Measurements from ENCODE around the gene PLAC1. TPM values are rescaled to one million over a fixed set of nuclear protein-coding genes. Genes with fewer than 3 reads are reported as not detected.

Gene PLAC1
- polyA plus RNA-seq, 6 donors from 2014 or later: not detected

GRCh38 chrX:134634691-134635090, 23.6 kb downstream of the PLAC1 start:
- peaks cover 0 to 5% (median 0%) of the 10 kb centered on the region in 7 donors for H3K9me3 Mint-ChIP-seq
- no peaks in the 10 kb centered on the region for H3K36me3 Mint-ChIP-seq
- peaks cover 0 to 21% (median 5%) of the 10 kb centered on the region in 3 donors for H3K27me3 Mint-ChIP-seq
- no peak overlapping the region for H3K4me3 Mint-ChIP-seq
- H3K27ac Mint-ChIP-seq: no peak overlapping the region
- DNase-seq: no peak
- ATAC-seq (ENCODE audit: low read depth in 2 of 2): no peak
- H3K4me1 Mint-ChIP-seq: no peaks in the 10 kb centered on the region

- Mint-ChIP-seq H3K27ac (no peak overlapping the region), H3K36me3 (no peaks in the 10 kb centered on the region), H3K4me3 (no peak overlapping the region), H3K9me3 (peaks cover 0 to 5% (median 0%) of the 10 kb centered on the region in 7 donors), H3K4me1 (no peaks in the 10 kb centered on the region), H3K27me3 (peaks cover 0 to 21% (median 5%) of the 10 kb centered on the region in 3 donors)
- DNase-seq: no peak
- no peak for ATAC-seq (ENCODE audit: low read depth in 2 of 2)
Measured at GRCh38 chrX:134633832-134634231, 24.4 kb downstream of the PLAC1 start.

- Mint-ChIP-seq H3K9me3 (peaks cover 0 to 5% (median 0%) of the 10 kb centered on the region in 7 donors), H3K36me3 (no peaks in the 10 kb centered on the region), H3K27ac (no peak overlapping the region), H3K4me3 (no peak overlapping the region), H3K4me1 (no peaks in the 10 kb centered on the region), H3K27me3 (peaks cover 0 to 21% (median 5%) of the 10 kb centered on the region in 3 donors)
- no peak for ATAC-seq (ENCODE audit: low read depth in 2 of 2)
- DNase-seq: no peak
Measured at GRCh38 chrX:134633394-134633793, 24.9 kb downstream of the PLAC1 start.

GRCh38 chrX:134632355-134632754, 25.9 kb downstream of the PLAC1 start:
- H3K27ac Mint-ChIP-seq: no peak overlapping the region
- H3K4me3 Mint-ChIP-seq: no peak overlapping the region
- no peak for ATAC-seq (ENCODE audit: low read depth in 2 of 2)
- H3K4me1 Mint-ChIP-seq: no peaks in the 10 kb centered on the region
- H3K36me3 Mint-ChIP-seq: no peaks in the 10 kb centered on the region
- H3K9me3 Mint-ChIP-seq: peaks cover 0 to 5% (median 0%) of the 10 kb centered on the region in 7 donors
- H3K27me3 Mint-ChIP-seq: peaks cover 3 to 21% (median 5%) of the 10 kb centered on the region in 3 donors
- no peak for DNase-seq

GRCh38 chrX:134631426-134632346, 26.6 kb downstream of the PLAC1 start:
- no peak overlapping the region for H3K27ac Mint-ChIP-seq
- no peaks in the 10 kb centered on the region for H3K36me3 Mint-ChIP-seq
- no peak for DNase-seq
- H3K9me3 Mint-ChIP-seq: peaks cover 0 to 5% (median 0%) of the 10 kb centered on the region in 7 donors
- no peak for ATAC-seq (ENCODE audit: low read depth in 2 of 2)
- H3K4me3 Mint-ChIP-seq: no peak overlapping the region
- H3K4me1 Mint-ChIP-seq: no peaks in the 10 kb centered on the region
- peaks cover 5 to 21% (median 5%) of the 10 kb centered on the region in 3 donors for H3K27me3 Mint-ChIP-seq

GRCh38 chrX:134628663-134629062, 29.6 kb downstream of the PLAC1 start:
- H3K4me1 Mint-ChIP-seq: no peaks in the 10 kb centered on the region
- peaks cover 5 to 21% (median 5%) of the 10 kb centered on the region in 3 donors for H3K27me3 Mint-ChIP-seq
- H3K4me3 Mint-ChIP-seq: no peak overlapping the region
- H3K9me3 Mint-ChIP-seq: no peaks in the 10 kb centered on the region
- H3K36me3 Mint-ChIP-seq: no peaks in the 10 kb centered on the region
- ATAC-seq (ENCODE audit: low read depth in 2 of 2): no peak
- no peak for DNase-seq
- no peak overlapping the region for H3K27ac Mint-ChIP-seq

GRCh38 chrX:134626434-134626833, 31.8 kb downstream of the PLAC1 start:
- H3K27me3 Mint-ChIP-seq: peaks cover 0 to 8% (median 5%) of the 10 kb centered on the region in 3 donors
- DNase-seq (no peak), ATAC-seq (ENCODE audit: low read depth in 2 of 2) (no peak)
- H3K4me3 Mint-ChIP-seq: no peak overlapping the region
- no peaks in the 10 kb centered on the region for H3K4me1 Mint-ChIP-seq
- no peaks in the 10 kb centered on the region for H3K9me3 Mint-ChIP-seq
- H3K36me3 Mint-ChIP-seq: no peaks in the 10 kb centered on the region
- H3K27ac Mint-ChIP-seq: no peak overlapping the region

- H3K27me3 Mint-ChIP-seq: peaks cover 0 to 5% (median 0%) of the 10 kb centered on the region in 3 donors
- no peak for ATAC-seq (ENCODE audit: low read depth in 2 of 2)
- no peak overlapping the region for H3K4me3 Mint-ChIP-seq
- no peak overlapping the region for H3K27ac Mint-ChIP-seq
- no peaks in the 10 kb centered on the region for H3K36me3 Mint-ChIP-seq
- no peak for DNase-seq
- H3K9me3 Mint-ChIP-seq: no peaks in the 10 kb centered on the region
- H3K4me1 Mint-ChIP-seq: no peaks in the 10 kb centered on the region
Measured at GRCh38 chrX:134625315-134625718, 33.0 kb downstream of the PLAC1 start.

- H3K36me3 Mint-ChIP-seq: no peaks in the 10 kb centered on the region
- no peak for ATAC-seq (ENCODE audit: low read depth in 2 of 2)
- H3K4me1 Mint-ChIP-seq: no peaks in the 10 kb centered on the region
- no peaks in the 10 kb centered on the region for H3K9me3 Mint-ChIP-seq
- no peak overlapping the region for H3K4me3 Mint-ChIP-seq
- H3K27me3 Mint-ChIP-seq: peaks cover 0 to 5% (median 0%) of the 10 kb centered on the region in 3 donors
- DNase-seq: no peak
- no peak overlapping the region for H3K27ac Mint-ChIP-seq
Measured at GRCh38 chrX:134624046-134624430, 34.2 kb downstream of the PLAC1 start.

- DNase-seq (no peak), ATAC-seq (ENCODE audit: low read depth in 2 of 2) (no peak)
- H3K4me1 Mint-ChIP-seq: no peaks in the 10 kb centered on the region
- H3K9me3 Mint-ChIP-seq: no peaks in the 10 kb centered on the region
- no peaks in the 10 kb centered on the region for H3K36me3 Mint-ChIP-seq
- no peak overlapping the region for H3K27ac Mint-ChIP-seq
- H3K4me3 Mint-ChIP-seq: no peak overlapping the region
- H3K27me3 Mint-ChIP-seq: peaks cover 0 to 5% (median 0%) of the 10 kb centered on the region in 3 donors
Measured at GRCh38 chrX:134623293-134624045, 34.8 kb downstream of the PLAC1 start.

GRCh38 chrX:134622813-134623185, 35.5 kb downstream of the PLAC1 start:
- DNase-seq: no peak
- ATAC-seq (ENCODE audit: low read depth in 2 of 2): no peak
- Mint-ChIP-seq H3K36me3 (no peaks in the 10 kb centered on the region), H3K27ac (no peak overlapping the region), H3K27me3 (peaks cover 0 to 5% (median 0%) of the 10 kb centered on the region in 3 donors), H3K4me3 (no peak overlapping the region), H3K9me3 (no peaks in the 10 kb centered on the region), H3K4me1 (no peaks in the 10 kb centered on the region)

- no peaks in the 10 kb centered on the region for H3K4me1 Mint-ChIP-seq
- no peak overlapping the region for H3K4me3 Mint-ChIP-seq
- DNase-seq: no peak
- H3K27me3 Mint-ChIP-seq: peaks cover 0 to under 1% (median 0%) of the 10 kb centered on the region in 3 donors
- H3K36me3 Mint-ChIP-seq: no peaks in the 10 kb centered on the region
- H3K9me3 Mint-ChIP-seq: no peaks in the 10 kb centered on the region
- H3K27ac Mint-ChIP-seq: no peak overlapping the region
- ATAC-seq (ENCODE audit: low read depth in 2 of 2): no peak
Measured at GRCh38 chrX:134622056-134622812, 36.0 kb downstream of the PLAC1 start.

- H3K27ac Mint-ChIP-seq: no peak overlapping the region
- H3K27me3 Mint-ChIP-seq: no peaks in the 10 kb centered on the region
- H3K4me1 Mint-ChIP-seq: no peaks in the 10 kb centered on the region
- ATAC-seq (ENCODE audit: low read depth in 2 of 2) (no peak), DNase-seq (no peak)
- no peaks in the 10 kb centered on the region for H3K9me3 Mint-ChIP-seq
- no peak overlapping the region for H3K4me3 Mint-ChIP-seq
- no peaks in the 10 kb centered on the region for H3K36me3 Mint-ChIP-seq
Measured at GRCh38 chrX:134619838-134620237, 38.4 kb downstream of the PLAC1 start.
